Tibial nerve (tissue), 4 donors: ENCODE data around the gene FAM120B. TPM values are rescaled to one million over a fixed set of nuclear protein-coding genes. Genes with fewer than 3 reads are reported as not detected.
"Not testable (repeated sequence)": the region's sequence is repeated elsewhere in the genome, so short reads cannot be mapped to it uniquely, and the experiment has no call there.

Experiments used
- DNase-seq, 2 donors: peaks; one replicate each; pipeline ENCODE4 v3.0.0-alpha.2; 2019; ENCODE audit warnings: low spot score in 2 of 2
- H3K27ac ChIP-seq, 4 donors: fragments of 200-600 bp; sonication (generic) in 3 of 4; one replicate each; pipeline ENCODE4 v1.5.1; 2017 to 2019; ENCODE audit warnings: mild to moderate bottlenecking in 1 of 4
- H3K27me3 ChIP-seq, 2 donors: fragments of 200-600 bp; sonication (generic) in 1 of 2; one replicate each; pipeline versions ENCODE4 v1.5.1 to v1.6.0; 2017 to 2019
- H3K36me3 ChIP-seq, 3 donors: fragments of 200-600 bp; sonication (generic); one replicate each; pipeline ENCODE4 v1.5.1; 2018 to 2019
- H3K4me1 ChIP-seq, 4 donors: fragments of 200-600 bp; sonication (generic) in 3 of 4; one replicate each; pipeline ENCODE4 v1.5.1; 2017 to 2019
- H3K4me3 ChIP-seq, 4 donors: fragments of 200-600 bp; sonication (generic) in 3 of 4; one replicate each; pipeline ENCODE4 v1.5.1; 2017 to 2019; ENCODE audit warnings: mild to moderate bottlenecking in 1 of 4, moderate library complexity in 1 of 4
- H3K9me3 ChIP-seq, 4 donors: fragments of 200-600 bp; sonication (generic) in 3 of 4; one replicate each; pipeline ENCODE4 v1.5.1; 2017 to 2019
- EP300 ChIP-seq, 2 donors: sonication (generic); formaldehyde crosslinking; IDR thresholded peaks; one replicate each; pipeline ENCODE4 v1.6.1; 2017; ENCODE audit warnings: antibody characterized with exemption in 2 of 2, mild to moderate bottlenecking in 1 of 2
- POLR2A ChIP-seq, 2 donors: fragments of 450-650 bp; IDR thresholded peaks; one replicate each; pipeline ENCODE4 v1.6.1; 2017; ENCODE audit warnings: antibody characterized with exemption in 2 of 2, mild to moderate bottlenecking in 2 of 2, moderate library complexity in 2 of 2
- WGBS, 2 donors: methylation state at CpG; one replicate each; pipeline ENCODE4 v1.1.5; 2018; 5-methylcytosine and 5-hydroxymethylcytosine counted together
- total RNA-seq, 4 donors: library from RNA; depleted of rRNA; stranded (reverse); fragments of >200 nt; gene quantifications; one replicate each; pipeline ENCODE4 v1.1.0, GENCODE V29; 2016
- TF ChIP-seq, protein P1 (sequence below), 5 experiments: fragments of 200-600 bp in 3 of 5; fragments of 450-650 bp in 2 of 5; sonication (generic) in 3 of 5; IDR thresholded peaks; one replicate each; pipeline ENCODE4 v1.5.1; 2016 to 2019; ENCODE audit warnings: antibody characterized with exemption in 5 of 5, mild to moderate bottlenecking in 3 of 5, moderate library complexity in 2 of 5

Gene FAM120B
- total RNA-seq, 4 donors from 2014 or later, result 26.0 to 35.4 (median 32.1) TPM

DNA sequence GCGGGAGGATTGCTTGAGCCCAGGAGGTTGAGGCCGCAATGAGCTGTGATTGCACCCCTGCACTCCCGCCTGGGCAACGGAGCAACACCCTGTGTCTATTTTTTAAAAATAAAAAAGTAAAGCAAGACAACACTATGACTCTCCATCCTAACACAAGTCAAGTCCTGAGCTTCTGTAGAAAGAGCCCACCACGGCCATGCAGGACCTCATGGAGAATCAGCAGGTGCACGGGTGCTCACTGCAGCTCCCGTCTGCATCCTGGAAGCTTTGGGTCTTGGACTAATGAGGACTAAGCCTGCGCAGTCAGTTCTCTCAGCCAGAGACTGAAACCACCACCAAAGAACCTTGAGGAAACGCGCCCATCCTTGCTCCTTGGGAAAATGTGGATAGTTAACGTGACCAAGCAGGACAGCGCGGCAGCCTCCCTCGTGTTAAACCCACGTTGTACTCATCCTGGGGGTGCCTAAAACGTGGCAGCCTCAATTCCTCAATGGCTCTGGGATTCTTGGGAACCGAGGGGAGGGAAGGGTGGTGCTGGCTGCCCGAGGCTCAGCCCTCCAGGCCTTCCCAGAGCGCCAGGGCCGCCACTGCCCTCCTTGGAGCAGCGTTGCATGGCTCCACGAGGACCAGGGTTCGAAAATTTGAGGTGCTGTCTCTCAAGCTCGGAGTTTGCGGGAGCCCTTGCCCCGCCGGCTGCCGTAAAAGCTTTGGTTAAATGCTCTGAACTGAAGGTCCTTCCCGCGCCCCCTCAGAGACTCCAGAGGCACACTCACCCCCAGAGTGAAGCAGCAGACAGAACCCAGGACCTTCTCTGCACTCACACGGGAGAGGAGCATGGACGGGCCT, 44.7 kb upstream of the FAM120B start:
- no peak for DNase-seq
- Histone ChIP-seq H3K27ac (no peak overlapping the region), H3K27me3 (peaks cover 0 to 15% of the 10 kb centered on the region in 2 donors), H3K9me3 (no peaks in the 10 kb centered on the region), H3K4me3 (no peak overlapping the region), H3K36me3 (no peaks in the 10 kb centered on the region), H3K4me1 (no peaks in the 10 kb centered on the region)
- WGBS, 2 donors, result 81 to 83% methylated on average over 30 to 31 of the region's 32 CpGs
- TF ChIP-seq, protein P1, sequence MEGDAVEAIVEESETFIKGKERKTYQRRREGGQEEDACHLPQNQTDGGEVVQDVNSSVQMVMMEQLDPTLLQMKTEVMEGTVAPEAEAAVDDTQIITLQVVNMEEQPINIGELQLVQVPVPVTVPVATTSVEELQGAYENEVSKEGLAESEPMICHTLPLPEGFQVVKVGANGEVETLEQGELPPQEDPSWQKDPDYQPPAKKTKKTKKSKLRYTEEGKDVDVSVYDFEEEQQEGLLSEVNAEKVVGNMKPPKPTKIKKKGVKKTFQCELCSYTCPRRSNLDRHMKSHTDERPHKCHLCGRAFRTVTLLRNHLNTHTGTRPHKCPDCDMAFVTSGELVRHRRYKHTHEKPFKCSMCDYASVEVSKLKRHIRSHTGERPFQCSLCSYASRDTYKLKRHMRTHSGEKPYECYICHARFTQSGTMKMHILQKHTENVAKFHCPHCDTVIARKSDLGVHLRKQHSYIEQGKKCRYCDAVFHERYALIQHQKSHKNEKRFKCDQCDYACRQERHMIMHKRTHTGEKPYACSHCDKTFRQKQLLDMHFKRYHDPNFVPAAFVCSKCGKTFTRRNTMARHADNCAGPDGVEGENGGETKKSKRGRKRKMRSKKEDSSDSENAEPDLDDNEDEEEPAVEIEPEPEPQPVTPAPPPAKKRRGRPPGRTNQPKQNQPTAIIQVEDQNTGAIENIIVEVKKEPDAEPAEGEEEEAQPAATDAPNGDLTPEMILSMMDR (IDR thresholded peaks at IDR 0.05), result no peak
- TF ChIP-seq POLR2A (IDR thresholded peaks at IDR 0.05), result no peak
- no peak for TF ChIP-seq EP300 (IDR thresholded peaks at IDR 0.05)

DNA sequence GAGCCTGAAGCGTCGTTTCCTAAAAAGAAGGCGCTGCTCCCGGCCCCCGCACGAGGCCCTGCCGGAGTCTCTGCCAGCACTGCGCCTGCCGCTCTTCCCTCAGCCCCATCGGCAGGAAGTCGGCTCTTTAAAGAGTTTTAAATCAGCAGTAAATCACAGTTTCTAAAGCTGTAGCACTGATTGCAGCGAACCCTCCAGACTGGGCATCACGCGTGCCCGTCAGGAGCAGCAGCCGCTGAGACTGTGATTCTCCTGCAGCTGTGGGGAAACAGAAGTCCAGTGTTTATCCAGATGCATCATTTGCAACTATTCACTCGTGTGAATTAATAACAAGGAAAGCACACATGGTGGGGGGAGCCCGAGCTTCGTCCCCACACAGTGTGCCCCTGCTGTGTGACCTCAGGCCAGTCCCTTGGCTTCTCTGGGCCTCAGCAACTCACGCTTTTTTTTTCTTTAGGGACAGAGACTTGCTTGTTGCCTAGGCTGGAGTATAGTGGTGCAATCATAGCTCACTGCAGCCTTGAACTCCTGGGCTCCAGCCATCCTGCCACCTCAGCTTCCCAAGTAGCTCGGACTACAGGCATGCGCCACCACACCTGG, 44.0 kb upstream of the FAM120B start:
- no peaks in the 10 kb centered on the region for H3K9me3 ChIP-seq
- DNase-seq, result no peak

DNA sequence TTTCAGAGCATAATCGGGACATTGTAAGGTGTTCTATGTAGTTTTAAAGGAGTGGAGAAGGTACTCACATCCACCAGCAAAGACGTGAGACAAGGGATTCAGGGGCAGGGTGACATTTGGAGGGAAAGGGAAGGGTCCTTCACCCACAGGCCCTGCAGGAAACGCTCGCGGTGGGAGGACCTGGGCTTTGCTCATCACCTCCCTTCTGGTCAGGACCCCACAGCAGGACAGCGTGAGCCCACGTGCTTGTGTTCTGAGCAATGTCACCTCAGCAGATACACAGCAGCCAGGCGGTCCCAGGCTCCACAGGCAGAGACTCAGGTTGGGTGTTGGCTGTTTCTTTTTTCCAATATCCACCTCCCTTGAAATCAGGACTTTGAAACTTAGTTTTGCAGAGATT, 43.1 kb upstream of the FAM120B start:
- no peaks in the 10 kb centered on the region for H3K4me1 ChIP-seq
- no peak for TF ChIP-seq EP300 (IDR thresholded peaks at IDR 0.05)
- TF ChIP-seq, protein P1 (IDR thresholded peaks at IDR 0.05), result no peak
- TF ChIP-seq POLR2A (IDR thresholded peaks at IDR 0.05), result no peak
- H3K27me3 ChIP-seq, result peaks cover 0 to 15% of the 10 kb centered on the region in 2 donors
- no peaks in the 10 kb centered on the region for H3K9me3 ChIP-seq
- DNase-seq, result no peak
- 87 to 94% methylated on average over 8 of the region's 8 CpGs for WGBS, 2 donors
- no peak overlapping the region for H3K27ac ChIP-seq
- no peaks in the 10 kb centered on the region for H3K36me3 ChIP-seq
- H3K4me3 ChIP-seq, result no peak overlapping the region

More for the DNA sequence above, 44.0 kb upstream of the FAM120B start:
- no peak overlapping the region for H3K27ac ChIP-seq
- H3K36me3 ChIP-seq, result no peaks in the 10 kb centered on the region
- H3K4me1 ChIP-seq, result no peaks in the 10 kb centered on the region
- WGBS, 2 donors, result 50% methylated on average over 20 to 22 of the region's 22 CpGs
- TF ChIP-seq EP300 (IDR thresholded peaks at IDR 0.05) (no peak), POLR2A (IDR thresholded peaks at IDR 0.05) (no peak)
- TF ChIP-seq, protein P1 (IDR thresholded peaks at IDR 0.05), result no peak
- no peak overlapping the region for H3K4me3 ChIP-seq
- peaks cover 0 to 15% of the 10 kb centered on the region in 2 donors for H3K27me3 ChIP-seq

DNA sequence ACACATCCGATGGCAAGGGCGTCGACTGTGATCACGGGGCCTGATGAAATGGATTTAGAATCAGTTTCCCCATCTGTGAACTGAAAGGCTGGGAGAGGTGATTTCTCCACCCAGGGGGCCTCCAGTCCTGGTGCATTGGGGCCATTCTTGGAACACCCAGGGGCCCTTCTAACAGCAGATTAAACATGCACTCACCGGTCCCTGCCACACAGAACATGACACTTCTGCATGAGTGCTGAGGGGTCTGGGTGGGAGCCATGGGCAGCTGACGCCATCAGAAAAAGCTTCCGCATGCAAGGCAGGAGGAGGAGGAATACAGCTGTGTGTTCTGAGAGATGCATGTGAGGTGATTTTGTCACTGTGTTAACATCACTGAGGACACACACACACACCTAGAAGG, 42.5 kb upstream of the FAM120B start:
- DNase-seq, result no peak
- Histone ChIP-seq H3K27ac (no peak overlapping the region), H3K9me3 (no peaks in the 10 kb centered on the region), H3K36me3 (no peaks in the 10 kb centered on the region), H3K4me3 (no peak overlapping the region), H3K27me3 (peaks cover 0 to 15% of the 10 kb centered on the region in 2 donors), H3K4me1 (no peaks in the 10 kb centered on the region)
- WGBS, 2 donors, result 91 to 96% methylated on average over 7 of the region's 7 CpGs
- TF ChIP-seq POLR2A (IDR thresholded peaks at IDR 0.05), result no peak
- TF ChIP-seq, protein P1 (IDR thresholded peaks at IDR 0.05), result no peak
- TF ChIP-seq EP300 (IDR thresholded peaks at IDR 0.05), result no peak

DNA sequence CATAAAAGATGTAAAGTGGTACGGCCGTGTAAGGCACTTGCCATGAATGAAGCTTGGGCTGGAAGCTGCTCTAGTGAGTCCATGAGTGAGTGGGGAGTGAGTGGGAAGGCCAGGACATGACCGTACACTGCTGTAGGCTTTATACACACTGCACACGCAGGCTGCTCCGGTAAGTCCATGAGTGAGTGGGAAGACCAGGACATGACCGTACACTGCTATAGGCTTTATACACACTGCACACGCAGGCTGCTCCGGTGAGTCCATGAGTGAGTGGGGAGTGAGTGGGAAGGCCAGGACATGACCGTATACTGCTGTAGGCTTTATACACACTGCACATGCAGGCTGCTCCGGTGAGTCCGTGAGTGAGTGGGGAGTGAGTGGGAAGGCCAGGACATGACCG, 41.9 kb upstream of the FAM120B start:
- H3K36me3 ChIP-seq, H3K9me3 ChIP-seq, H3K27ac ChIP-seq, DNase-seq, H3K4me1 ChIP-seq, H3K4me3 ChIP-seq: not testable (repeated sequence)
- WGBS, 2 donors, result 78% methylated on average over 8 to 11 of the region's 12 CpGs
- H3K27me3 ChIP-seq, result peaks cover 0 to 15% of the 10 kb centered on the region in 2 donors
